ENCODE data around the gene ERGIC1. TPM values are rescaled to one million over a fixed set of nuclear protein-coding genes. Genes with fewer than 3 reads are reported as not detected.

Gene ERGIC1
- total and polyA plus RNA-seq, 12 donors = 71.9 to 450 (median 248) TPM

DNA sequence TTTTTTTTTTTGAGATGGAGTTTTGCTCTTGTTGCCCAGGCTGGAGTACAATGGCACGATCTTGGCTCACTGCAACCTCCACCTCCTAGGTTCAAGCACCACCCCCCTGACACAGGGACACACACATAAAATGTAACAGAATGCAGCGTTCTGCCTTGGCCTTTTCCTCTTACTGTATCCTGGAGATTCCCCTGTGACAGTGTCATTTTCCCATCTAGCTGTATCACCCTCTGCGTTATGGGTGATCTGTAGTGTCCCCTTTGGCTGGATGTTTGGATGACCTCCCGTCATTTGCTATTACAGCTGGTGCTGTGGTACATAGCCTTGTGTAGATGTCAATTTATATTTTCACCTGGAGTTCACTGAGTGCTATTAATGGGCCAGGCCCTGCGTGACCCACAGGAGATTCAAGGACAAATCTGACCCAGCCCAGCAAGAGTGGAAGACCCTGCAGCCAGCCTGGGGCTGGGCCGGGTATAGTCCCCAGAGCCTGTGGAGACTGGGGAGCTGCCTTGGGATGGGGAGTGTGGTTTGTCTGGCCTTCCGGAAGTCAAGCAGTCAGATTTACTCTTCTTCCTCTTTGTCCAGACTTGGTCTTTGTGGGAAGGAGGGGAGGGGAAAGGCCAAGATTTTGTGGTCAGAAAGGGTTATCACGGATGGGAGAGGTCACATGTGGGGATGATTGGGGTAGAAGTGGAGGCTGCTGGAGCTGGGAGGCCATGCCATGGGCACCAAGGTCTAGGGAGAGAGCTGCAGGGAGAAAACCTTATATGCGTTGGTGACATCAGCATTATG is 43.6 kb downstream of the ERGIC1 start:
- no peak for TF ChIP-seq POLR2A (IDR thresholded peaks at IDR 0.05)
- TF ChIP-seq, protein P1, sequence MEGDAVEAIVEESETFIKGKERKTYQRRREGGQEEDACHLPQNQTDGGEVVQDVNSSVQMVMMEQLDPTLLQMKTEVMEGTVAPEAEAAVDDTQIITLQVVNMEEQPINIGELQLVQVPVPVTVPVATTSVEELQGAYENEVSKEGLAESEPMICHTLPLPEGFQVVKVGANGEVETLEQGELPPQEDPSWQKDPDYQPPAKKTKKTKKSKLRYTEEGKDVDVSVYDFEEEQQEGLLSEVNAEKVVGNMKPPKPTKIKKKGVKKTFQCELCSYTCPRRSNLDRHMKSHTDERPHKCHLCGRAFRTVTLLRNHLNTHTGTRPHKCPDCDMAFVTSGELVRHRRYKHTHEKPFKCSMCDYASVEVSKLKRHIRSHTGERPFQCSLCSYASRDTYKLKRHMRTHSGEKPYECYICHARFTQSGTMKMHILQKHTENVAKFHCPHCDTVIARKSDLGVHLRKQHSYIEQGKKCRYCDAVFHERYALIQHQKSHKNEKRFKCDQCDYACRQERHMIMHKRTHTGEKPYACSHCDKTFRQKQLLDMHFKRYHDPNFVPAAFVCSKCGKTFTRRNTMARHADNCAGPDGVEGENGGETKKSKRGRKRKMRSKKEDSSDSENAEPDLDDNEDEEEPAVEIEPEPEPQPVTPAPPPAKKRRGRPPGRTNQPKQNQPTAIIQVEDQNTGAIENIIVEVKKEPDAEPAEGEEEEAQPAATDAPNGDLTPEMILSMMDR (IDR thresholded peaks at IDR 0.05) = no peak
- peaks cover 57 to 78% of the 10 kb centered on the region in 2 donors for H3K4me1 ChIP-seq (replicated peaks in 1 of 2)
- 67 to 78% (median 74%) methylated on average over 9 of the region's 9 CpGs for WGBS, 4 donors
- no peak overlapping the region for H3K4me3 ChIP-seq
- peak overlapping the region; percentile 80 to 98 (median 89) for H3K27ac ChIP-seq
- intact Hi-C loops (cut with DNase I) = no loop called here
- no peak for DNase-seq
- H3K27me3 ChIP-seq = no peaks in the 10 kb centered on the region
- no peaks in the 10 kb centered on the region for H3K36me3 ChIP-seq (replicated peaks in 1 of 2)
- H3K9me3 ChIP-seq (replicated peaks in 1 of 3) = no peaks in the 10 kb centered on the region

DNA sequence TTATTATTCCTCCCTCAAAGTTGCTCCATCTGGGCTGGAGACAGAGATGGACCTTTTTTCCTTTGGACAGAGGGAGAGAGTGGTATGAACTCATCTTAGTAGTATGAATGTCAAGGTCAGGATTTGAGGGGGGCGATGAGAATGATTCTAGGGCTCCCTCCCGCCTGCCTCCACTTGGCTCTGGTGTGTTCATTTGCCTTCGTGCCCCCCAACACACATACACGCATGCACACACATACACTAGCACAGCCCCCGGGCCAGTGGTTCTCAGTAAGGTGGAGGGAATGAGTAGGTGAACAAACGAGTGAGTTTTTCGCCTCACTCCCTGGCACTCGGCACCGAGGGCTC is 44.5 kb downstream of the ERGIC1 start:
- H3K36me3 ChIP-seq (replicated peaks in 1 of 2) = no peaks in the 10 kb centered on the region
- peak in 2 of 7 donors; percentile 52 to 75 for DNase-seq
- no peaks in the 10 kb centered on the region for H3K9me3 ChIP-seq (replicated peaks in 1 of 3)
- WGBS, 4 donors = 36 to 63% (median 44%) methylated on average over 9 of the region's 9 CpGs
- no peaks in the 10 kb centered on the region for H3K27me3 ChIP-seq
- H3K4me1 ChIP-seq (replicated peaks in 1 of 2) = peaks cover 48 to 69% of the 10 kb centered on the region in 2 donors
- intact Hi-C loops (cut with DNase I) = no loop called here
- H3K27ac ChIP-seq = peak overlapping the region; percentile 80 to 98 (median 89)
- no peak overlapping the region for H3K4me3 ChIP-seq
- no peak for TF ChIP-seq POLR2A (IDR thresholded peaks at IDR 0.05)
- TF ChIP-seq, protein P1 (IDR thresholded peaks at IDR 0.05) = no peak

GRCh38 chr5:172878933-172879752 is 45.1 kb downstream of the ERGIC1 start:
- TF ChIP-seq POLR2A (IDR thresholded peaks at IDR 0.05) = peak; percentile 2 to 70
- TF ChIP-seq, protein P1 (IDR thresholded peaks at IDR 0.05) = no peak
- Histone ChIP-seq H3K4me1 (replicated peaks in 1 of 2) (peaks cover 42 to 63% of the 10 kb centered on the region in 2 donors), H3K9me3 (replicated peaks in 1 of 3) (no peaks in the 10 kb centered on the region), H3K4me3 (peak overlapping the region in 1 of 4 donors; percentile 27), H3K27ac (peak overlapping the region; percentile 80 to 98 (median 89)), H3K27me3 (no peaks in the 10 kb centered on the region), H3K36me3 (replicated peaks in 1 of 2) (no peaks in the 10 kb centered on the region)
- DNase-seq = peak; percentile 48 to 85 (median 81)
- WGBS, 4 donors = 37 to 38% (median 37%) methylated on average over 20 of the region's 20 CpGs
- intact Hi-C loops (cut with DNase I) = no loop called here

GRCh38 chr5:172881691-172882370 is 47.8 kb downstream of the ERGIC1 start:
- TF ChIP-seq, protein P1 (IDR thresholded peaks at IDR 0.05) = no peak
- TF ChIP-seq POLR2A (IDR thresholded peaks at IDR 0.05) = peak in 1 of 2 donors; percentile 71
- peak overlapping the region; percentile 45 to 94 (median 81) for H3K27ac ChIP-seq
- H3K9me3 ChIP-seq (replicated peaks in 1 of 3) = no peaks in the 10 kb centered on the region
- H3K4me1 ChIP-seq (replicated peaks in 1 of 2) = peaks cover 32 to 51% of the 10 kb centered on the region in 2 donors
- intact Hi-C loops (cut with DNase I) = no loop called here
- DNase-seq = peak; percentile 57 to 88 (median 86)
- no peak overlapping the region for H3K4me3 ChIP-seq
- no peaks in the 10 kb centered on the region for H3K36me3 ChIP-seq (replicated peaks in 1 of 2)
- H3K27me3 ChIP-seq = no peaks in the 10 kb centered on the region
- 48 to 69% (median 62%) methylated on average over 8 of the region's 8 CpGs for WGBS, 4 donors

Measured in adrenal gland (tissue), 12 donors.